HCT116 (cell line): Measurements from ENCODE around the gene TBC1D25. TPM values are rescaled to one million over a fixed set of nuclear protein-coding genes. Genes with fewer than 3 reads are reported as not detected.
"Not testable (repeated sequence)": the region's sequence is repeated elsewhere in the genome, so short reads cannot be mapped to it uniquely, and the experiment has no call there.

ENCODE experiments used
- ATAC-seq: fragments of 200-7000 bp; cut with Tn5 transposase; 2 replicates; pipeline ENCODE4 v1.9.1; 2020; ENCODE audit warnings: mild to moderate bottlenecking, moderate library complexity
- BruUV-seq: library from RNA; stranded (reverse); fragments of 400-500 nt; replicated peaks from 2 replicates; lab custom pipeline; 2021; lab: Mats Ljungman, UMichigan
- CTCF ChIA-PET: fragments of 300-600 bp; sonication (Branson Sonifier 250); formaldehyde crosslinking; loops from one replicate; lab custom pipeline; 2021; ENCODE audit warnings: antibody characterized with exemption; lab: Charles Lee
- POLR2A ChIA-PET: fragments of 300-600, 350-600 bp; sonication (Branson Sonifier 250); formaldehyde crosslinking; loops from one replicate; lab custom pipeline; 2021; ENCODE audit warnings: antibody characterized with exemption; lab: Charles Lee
- RAD21 ChIA-PET, 2 experiments: fragments of 300-600 bp; sonication (Branson Sonifier 250); formaldehyde crosslinking; loops; one replicate each; lab custom pipeline; 2023; ENCODE audit warnings: low total read pairs in 2 of 2; ENCODE audit not compliant: uncharacterized antibody in 2 of 2, unreplicated experiment in 2 of 2, low non-redundant PET in 1 of 2; lab: Charles Lee
- DNase-seq: peaks from one replicate; pipeline ENCODE4 v3.0.0-alpha.2; 2010; ENCODE audit warnings: low read depth, low spot score
- H2AFZ ChIP-seq: fragments of 200-600 bp; shearing (Covaris generic), sonication (generic); 2 replicates; pipeline ENCODE4 v1.6.1; 2017; ENCODE audit warnings: low read depth, mixed run types, mixed read lengths, antibody characterized with exemption, low read length; ENCODE audit not compliant: poor library complexity, severe bottlenecking
- H3K27ac ChIP-seq: 2 replicates; pipeline ENCODE4 v1.5.1; 2012; ENCODE audit warnings: low read depth, low read length
- H3K27me3 ChIP-seq: fragments of 200-600 bp; sonication (generic); 2 replicates; pipeline ENCODE4 v1.6.1; 2016; ENCODE audit warnings: mixed run types, low read length, mixed read lengths; ENCODE audit not compliant: insufficient read depth
- H3K36me3 ChIP-seq, 2 experiments: fragments of 200-500 bp in 1 of 2; fragments of 200-600 bp in 1 of 2; sonication (Bioruptor generic) in 1 of 2; sonication (generic) in 1 of 2; 2 replicates each; pipeline versions ENCODE4 v1.5.1 to v1.6.1; 2014 to 2016; ENCODE audit warnings: low read length in 2 of 2, inconsistent platforms in 1 of 2, mixed read lengths in 1 of 2, mixed run types in 1 of 2; ENCODE audit not compliant: insufficient read depth in 2 of 2, control insufficient read depth in 1 of 2
- H3K4me1 ChIP-seq, 2 experiments: fragments of 200-600 bp in 1 of 2; sonication (generic) in 1 of 2; 2 replicates each; pipeline versions ENCODE4 v1.5.1 to v1.6.1; 2012 to 2017; ENCODE audit warnings: low read length in 2 of 2, inconsistent platforms in 1 of 2, mild to moderate bottlenecking in 1 of 2, mixed read lengths in 1 of 2, mixed run types in 1 of 2, moderate library complexity in 1 of 2; ENCODE audit not compliant: insufficient read depth in 2 of 2, control insufficient read depth in 1 of 2
- H3K4me2 ChIP-seq: fragments of 200-600 bp; sonication (generic); 2 replicates; pipeline ENCODE4 v1.6.1; 2017; ENCODE audit warnings: mixed run types, low read length, mixed read lengths
- H3K4me3 ChIP-seq, 2 experiments: fragments of 200-600 bp in 1 of 2; sonication (generic) in 1 of 2; replicated peaks in 1 of 2; 2 replicates each; pipeline ENCODE4 v1.5.1; 2011 to 2016; ENCODE audit warnings: low read length in 2 of 2, control low read depth in 1 of 2, low read depth in 1 of 2, mild to moderate bottlenecking in 1 of 2, mixed read lengths in 1 of 2, mixed run types in 1 of 2
- H3K79me2 ChIP-seq: fragments of 200-600 bp; sonication (generic); 2 replicates; pipeline ENCODE4 v1.6.1; 2017; ENCODE audit warnings: mild to moderate bottlenecking, mixed run types, low read length, moderate library complexity, mixed read lengths; ENCODE audit not compliant: insufficient read depth
- H3K9ac ChIP-seq: fragments of 200-600 bp; sonication (generic); 2 replicates; pipeline ENCODE4 v1.6.1; 2016; ENCODE audit warnings: low read length, mixed read lengths
- H3K9me2 ChIP-seq: fragments of 200-600 bp; sonication (generic), shearing (Covaris generic); 2 replicates; pipeline ENCODE4 v1.6.1; 2017; ENCODE audit warnings: mixed run types, mild to moderate bottlenecking, moderate library complexity; ENCODE audit not compliant: insufficient read depth
- H3K9me3 ChIP-seq, 2 experiments: fragments of 200-500 bp in 1 of 2; fragments of 200-600 bp in 1 of 2; sonication (Bioruptor generic) in 1 of 2; sonication (generic) in 1 of 2; 2 replicates each; pipeline ENCODE4 v1.6.1; 2014 to 2017; ENCODE audit warnings: low read length in 2 of 2, mixed read lengths in 2 of 2, inconsistent platforms in 1 of 2, low read depth in 1 of 2, mild to moderate bottlenecking in 1 of 2, mixed run types in 1 of 2, moderate library complexity in 1 of 2; ENCODE audit not compliant: control insufficient read depth in 1 of 2, insufficient read depth in 1 of 2
- H4K20me1 ChIP-seq: fragments of 200-600 bp; sonication (generic), shearing (Covaris generic); 2 replicates; pipeline ENCODE4 v1.6.1; 2017; ENCODE audit warnings: mixed run types, mild to moderate bottlenecking, moderate library complexity; ENCODE audit not compliant: insufficient read depth
- CEBPB ChIP-seq: IDR thresholded peaks from 2 replicates; pipeline ENCODE4 v1.6.1; 2012; ENCODE audit warnings: low read depth
- EGR1 ChIP-seq: IDR thresholded peaks from 2 replicates; pipeline ENCODE4 v1.6.1; 2012; ENCODE audit warnings: low read depth
- EZH2 ChIP-seq: fragments of 200-600 bp; sonication (generic); IDR thresholded peaks from 2 replicates; pipeline ENCODE4 v1.6.1; 2017; ENCODE audit warnings: antibody characterized with exemption, mixed run types
- intact Hi-C: fragments of 100-400 bp; cut with micrococcal nuclease; formaldehyde crosslinking; loops from 2 replicates; pipeline ENCODE4 v1.10.0; 2022
- total RNA-seq: library from RNA; stranded (reverse); gene quantifications from one replicate; pipeline ENCODE4 v1.2.1, GENCODE V29; 2021; ENCODE audit not compliant: unreplicated experiment

The TBC1D25 gene
- total RNA-seq, 1 experiment from 2014 or later, result 10.5 TPM

- H2AFZ ChIP-seq, result no peak overlapping the region
- ChIA-PET RAD21 (no interaction called here), CTCF (no interaction called here), POLR2A (no interaction called here)
- no peak overlapping the region for H3K27ac ChIP-seq
- H3K4me2 ChIP-seq, result no peak overlapping the region
- peaks cover 3 to 10% of the 10 kb centered on the region in 2 experiments; a peak in 3 of 4 replicates for H3K4me1 ChIP-seq
- BruUV-seq, result no TSS peak
- DNase-seq, result no peak
- intact Hi-C loops, result no loop called here
- no peak overlapping the region for H3K4me3 ChIP-seq
- no peaks in the 10 kb centered on the region for H3K27me3 ChIP-seq
- no peaks in the 10 kb centered on the region for H4K20me1 ChIP-seq
- H3K79me2 ChIP-seq, result peaks cover under 1% of the 10 kb centered on the region
- no peak for ATAC-seq
- H3K9ac ChIP-seq, result no peak overlapping the region
- no peaks in the 10 kb centered on the region for H3K36me3 ChIP-seq
- no peaks in the 10 kb centered on the region for H3K9me3 ChIP-seq
- TF ChIP-seq EZH2, result no peak
- TF ChIP-seq EGR1, result no peak
- TF ChIP-seq CEBPB, result no peak
- H3K9me2 ChIP-seq, result no peaks in the 10 kb centered on the region
Observed at GRCh38 chrX:48516987-48517386, 22.5 kb upstream of the TBC1D25 start.

- H3K27me3 ChIP-seq, DNase-seq, H3K27ac ChIP-seq, H2AFZ ChIP-seq, BruUV-seq, H4K20me1 ChIP-seq, ATAC-seq, H3K9me3 ChIP-seq, CTCF ChIA-PET, H3K4me1 ChIP-seq, H3K36me3 ChIP-seq, POLR2A ChIA-PET, intact Hi-C loops, H3K9ac ChIP-seq, H3K9me2 ChIP-seq, H3K4me3 ChIP-seq, H3K4me2 ChIP-seq: not testable (repeated sequence)
- RAD21 ChIA-PET, result interaction anchor here in 1 of 2 experiments (0.6 kb wide), 1 partner anchor 9 kb away, joined by 4 read pairs; no protein-coding TSS in a partner anchor
- H3K79me2 ChIP-seq, result peaks cover 12% of the 10 kb centered on the region
Observed at GRCh38 chrX:48519481-48519880, 20.0 kb upstream of the TBC1D25 start.
